Erythroblast (primary cell): ENCODE data around the gene FRRS1.

ENCODE experiments used
- GATA1 ChIP-seq: IDR thresholded peaks from 2 replicates; pipeline ENCODE4 v1.6.1; 2011; ENCODE audit warnings: low read depth, mild to moderate bottlenecking, control low read depth, low read length, moderate library complexity
- POLR2A ChIP-seq: IDR thresholded peaks from 2 replicates; pipeline ENCODE4 v1.6.1; 2011; ENCODE audit warnings: mild to moderate bottlenecking, low read length

GRCh38 chr1:99661780-99662179 lies 104.7 kb downstream of the FRRS1 start:
- no peak for TF ChIP-seq POLR2A
- no peak for TF ChIP-seq GATA1
